ENCODE results near the gene C1QTNF6. TPM values are rescaled to one million over a fixed set of nuclear protein-coding genes. Genes with fewer than 3 reads are reported as not detected.

C1QTNF6 gene
- total RNA-seq, 1 donor from 2014 or later = 23.2 TPM

DNA sequence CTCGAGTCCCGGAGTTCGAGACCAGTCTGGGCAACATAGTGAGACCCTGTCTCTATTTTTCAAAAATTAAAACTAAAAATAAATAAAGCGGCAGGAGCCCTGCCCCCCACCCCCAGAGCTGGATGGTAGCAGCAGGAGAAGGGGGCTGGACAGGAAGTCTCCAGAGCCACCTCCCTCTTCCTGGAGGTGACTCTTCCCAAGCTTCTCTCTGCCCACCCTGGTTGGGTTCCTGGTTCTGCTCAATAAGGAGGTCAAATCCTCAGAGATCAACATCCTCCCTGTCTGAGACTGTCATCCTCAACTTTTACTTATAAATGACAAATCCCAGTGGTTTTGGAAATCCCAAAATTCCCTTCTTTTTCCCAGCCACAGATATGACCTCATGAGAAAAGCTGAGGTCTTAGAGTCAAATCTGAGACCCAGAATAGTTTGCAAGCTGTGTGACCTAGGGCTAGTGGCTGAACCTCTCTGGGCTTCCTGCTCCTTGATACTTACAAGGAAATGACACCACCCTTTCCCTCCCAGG lies 987 bp downstream of the C1QTNF6 start:
- DNase-seq (ENCODE audit: extremely low spot score, unreplicated experiment) = no peak
- Mint-ChIP-seq H3K27ac (peak overlapping the region; percentile 91), H3K4me1 (ENCODE audit: unreplicated experiment) (peaks cover 28% of the 10 kb centered on the region), H3K27me3 (no peaks in the 10 kb centered on the region), H3K4me3 (peak overlapping the region; percentile 86), H3K36me3 (no peaks in the 10 kb centered on the region), H3K9me3 (peaks cover 2% of the 10 kb centered on the region)
- TF ChIP-seq, protein P1, sequence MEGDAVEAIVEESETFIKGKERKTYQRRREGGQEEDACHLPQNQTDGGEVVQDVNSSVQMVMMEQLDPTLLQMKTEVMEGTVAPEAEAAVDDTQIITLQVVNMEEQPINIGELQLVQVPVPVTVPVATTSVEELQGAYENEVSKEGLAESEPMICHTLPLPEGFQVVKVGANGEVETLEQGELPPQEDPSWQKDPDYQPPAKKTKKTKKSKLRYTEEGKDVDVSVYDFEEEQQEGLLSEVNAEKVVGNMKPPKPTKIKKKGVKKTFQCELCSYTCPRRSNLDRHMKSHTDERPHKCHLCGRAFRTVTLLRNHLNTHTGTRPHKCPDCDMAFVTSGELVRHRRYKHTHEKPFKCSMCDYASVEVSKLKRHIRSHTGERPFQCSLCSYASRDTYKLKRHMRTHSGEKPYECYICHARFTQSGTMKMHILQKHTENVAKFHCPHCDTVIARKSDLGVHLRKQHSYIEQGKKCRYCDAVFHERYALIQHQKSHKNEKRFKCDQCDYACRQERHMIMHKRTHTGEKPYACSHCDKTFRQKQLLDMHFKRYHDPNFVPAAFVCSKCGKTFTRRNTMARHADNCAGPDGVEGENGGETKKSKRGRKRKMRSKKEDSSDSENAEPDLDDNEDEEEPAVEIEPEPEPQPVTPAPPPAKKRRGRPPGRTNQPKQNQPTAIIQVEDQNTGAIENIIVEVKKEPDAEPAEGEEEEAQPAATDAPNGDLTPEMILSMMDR (conservative IDR thresholded peaks at IDR 0.05) = no peak

DNA sequence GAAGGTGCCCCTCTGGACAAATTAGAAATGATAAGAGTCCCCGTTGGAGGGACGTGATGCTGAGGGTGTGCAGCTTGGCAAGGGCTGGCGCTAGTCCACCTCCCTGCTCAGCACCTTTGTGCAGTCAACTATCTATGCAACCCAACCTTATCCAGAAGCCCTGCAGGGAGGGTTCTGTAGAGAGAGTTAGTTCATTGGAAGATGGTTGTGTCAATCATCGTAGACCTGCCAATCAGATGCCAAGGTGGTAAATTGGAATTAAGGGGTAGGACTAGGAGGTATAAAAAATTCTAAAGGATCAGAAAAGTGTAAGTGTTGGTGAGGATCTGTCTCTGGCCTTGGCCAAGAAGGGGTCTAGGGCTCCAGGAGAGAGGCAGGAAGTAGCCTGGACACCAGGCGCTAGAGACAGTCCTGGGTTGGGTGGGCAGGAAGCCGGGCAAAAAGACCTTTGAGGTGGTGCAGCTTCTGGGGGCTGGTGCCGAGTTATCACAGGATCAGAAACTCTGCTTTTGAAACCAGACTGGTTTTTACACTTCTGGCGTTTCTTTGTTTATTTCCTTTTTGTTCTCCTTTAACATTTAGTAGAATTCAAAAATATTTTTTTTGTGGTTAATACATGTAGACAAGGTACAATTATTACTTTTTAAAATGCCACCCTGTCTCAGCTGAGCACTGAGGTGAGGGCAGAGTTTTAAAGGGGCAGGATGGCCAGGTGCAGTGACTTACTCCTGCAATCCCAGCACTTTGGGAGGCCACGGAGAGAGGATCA lies 1.6 kb downstream of the C1QTNF6 start:
- Mint-ChIP-seq H3K4me3 (peak overlapping the region; percentile 79), H3K4me1 (ENCODE audit: unreplicated experiment) (peaks cover 28% of the 10 kb centered on the region), H3K9me3 (no peaks in the 10 kb centered on the region), H3K27ac (peak overlapping the region; percentile 73), H3K36me3 (no peaks in the 10 kb centered on the region), H3K27me3 (no peaks in the 10 kb centered on the region)
- TF ChIP-seq, protein P1 (conservative IDR thresholded peaks at IDR 0.05) = no peak
- no peak for DNase-seq (ENCODE audit: extremely low spot score, unreplicated experiment)

DNA sequence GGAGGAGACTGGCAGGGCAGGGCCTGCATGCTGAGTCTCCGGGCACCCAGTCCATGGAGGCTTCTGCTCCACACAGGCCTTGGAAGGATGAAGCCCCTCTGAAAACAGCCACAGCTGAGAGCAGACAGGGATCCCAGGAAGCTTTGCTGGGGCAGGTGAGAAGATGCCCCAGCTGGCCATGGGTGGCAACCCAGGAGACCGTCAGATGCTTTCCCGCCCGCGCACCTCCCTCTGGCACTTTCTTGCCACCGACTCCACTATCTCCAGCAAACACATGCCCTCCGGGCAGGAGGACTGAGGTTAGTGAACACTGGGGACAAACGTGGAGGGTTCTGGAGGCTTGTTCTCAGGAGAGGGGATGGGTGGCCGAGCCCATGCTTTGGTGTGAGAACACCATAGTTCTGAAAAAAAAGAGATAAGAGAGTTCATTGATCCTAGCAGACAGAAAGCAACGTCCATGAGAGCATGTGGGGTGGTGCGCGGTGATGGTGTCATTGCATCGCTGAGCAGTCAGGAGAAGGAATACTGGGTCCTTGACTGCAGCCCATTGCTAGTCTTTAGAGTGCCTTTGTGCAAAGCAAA lies 2.3 kb downstream of the C1QTNF6 start:
- TF ChIP-seq, protein P1 (conservative IDR thresholded peaks at IDR 0.05) = no peak

DNA sequence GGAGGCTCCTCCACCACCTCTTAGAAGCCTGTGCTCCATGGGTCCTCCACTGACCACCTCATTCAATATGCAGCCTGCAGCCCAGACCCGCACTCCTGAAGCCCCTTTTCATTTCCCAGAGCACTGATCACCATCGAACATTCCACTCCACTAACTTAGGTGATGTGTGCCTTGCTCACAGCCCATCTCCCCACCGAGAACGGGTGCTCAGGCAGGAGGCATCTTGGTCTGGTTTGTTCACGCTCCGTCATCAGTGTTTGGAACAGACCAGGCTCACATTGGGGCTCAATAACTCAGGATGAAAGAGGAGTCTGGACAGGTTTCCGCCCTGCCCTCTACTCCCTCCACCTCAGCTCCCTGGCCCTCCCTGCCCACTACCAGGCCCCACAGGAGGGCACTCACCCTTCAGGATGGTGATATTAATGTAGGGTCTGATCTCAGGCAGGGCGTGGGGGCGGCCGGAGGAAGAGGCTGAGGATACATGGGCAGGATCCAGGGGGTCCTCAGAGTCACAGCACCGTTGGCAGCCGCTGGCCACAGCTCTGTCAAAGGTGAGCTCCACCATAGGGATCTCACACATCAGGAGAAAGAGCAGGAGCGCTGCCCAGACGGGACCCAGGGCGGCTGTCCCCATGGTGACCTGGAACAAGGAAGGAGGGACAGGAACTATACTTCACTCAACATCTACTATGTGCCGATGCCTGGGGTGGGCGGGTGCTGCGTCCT lies 3.1 kb downstream of the C1QTNF6 start:
- TF ChIP-seq, protein P1 (conservative IDR thresholded peaks at IDR 0.05) = no peak
- H3K27ac Mint-ChIP-seq = no peak overlapping the region
- peaks cover 28% of the 10 kb centered on the region for H3K4me1 Mint-ChIP-seq (ENCODE audit: unreplicated experiment)
- H3K36me3 Mint-ChIP-seq = no peaks in the 10 kb centered on the region
- no peaks in the 10 kb centered on the region for H3K9me3 Mint-ChIP-seq
- no peaks in the 10 kb centered on the region for H3K27me3 Mint-ChIP-seq
- DNase-seq (ENCODE audit: extremely low spot score, unreplicated experiment) = no peak
- H3K4me3 Mint-ChIP-seq = no peak overlapping the region

More for the DNA sequence above, 2.3 kb downstream of the C1QTNF6 start:
- H3K9me3 Mint-ChIP-seq = no peaks in the 10 kb centered on the region
- H3K4me1 Mint-ChIP-seq (ENCODE audit: unreplicated experiment) = peaks cover 28% of the 10 kb centered on the region
- no peaks in the 10 kb centered on the region for H3K27me3 Mint-ChIP-seq
- no peak for DNase-seq (ENCODE audit: extremely low spot score, unreplicated experiment)
- H3K36me3 Mint-ChIP-seq = no peaks in the 10 kb centered on the region
- peak overlapping the region; percentile 73 for H3K27ac Mint-ChIP-seq
- H3K4me3 Mint-ChIP-seq = peak overlapping the region; percentile 79

DNA sequence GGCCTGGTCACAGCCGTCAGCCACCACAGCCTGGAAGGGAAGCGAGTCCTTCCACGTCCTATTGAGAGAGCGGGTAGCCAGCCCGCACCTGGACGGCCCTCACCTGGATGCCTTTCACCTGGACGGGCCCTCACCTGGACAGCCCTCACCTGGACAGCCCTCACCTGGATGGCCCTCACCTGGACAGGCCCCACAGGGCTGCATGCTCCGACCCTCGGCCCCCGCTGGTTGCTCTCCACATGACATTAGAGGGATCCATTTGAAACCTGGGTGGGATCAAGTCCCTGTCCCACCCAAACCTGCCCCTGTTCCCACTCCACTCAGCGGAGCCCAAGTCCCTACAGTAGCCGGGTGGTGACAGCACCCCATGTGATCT lies 3.7 kb downstream of the C1QTNF6 start:
- H3K36me3 Mint-ChIP-seq = no peaks in the 10 kb centered on the region
- H3K4me1 Mint-ChIP-seq (ENCODE audit: unreplicated experiment) = peaks cover 25% of the 10 kb centered on the region
- no peak overlapping the region for H3K4me3 Mint-ChIP-seq
- no peak overlapping the region for H3K27ac Mint-ChIP-seq
- no peaks in the 10 kb centered on the region for H3K9me3 Mint-ChIP-seq
- DNase-seq (ENCODE audit: extremely low spot score, unreplicated experiment) = no peak
- no peaks in the 10 kb centered on the region for H3K27me3 Mint-ChIP-seq
- TF ChIP-seq, protein P1 (conservative IDR thresholded peaks at IDR 0.05) = no peak

All from type B pancreatic cell (in vitro differentiated cells).